ENCODE data around the gene TOR1AIP2. TPM values are rescaled to one million over a fixed set of nuclear protein-coding genes. Genes with fewer than 3 reads are reported as not detected.

Gene TOR1AIP2
- total and polyA plus RNA-seq, 2 of the 13 experiments (the other 11 are each of a cell fraction or from before 2014, with no cell fraction given), result 35.2 to 65.8 TPM

DNA sequence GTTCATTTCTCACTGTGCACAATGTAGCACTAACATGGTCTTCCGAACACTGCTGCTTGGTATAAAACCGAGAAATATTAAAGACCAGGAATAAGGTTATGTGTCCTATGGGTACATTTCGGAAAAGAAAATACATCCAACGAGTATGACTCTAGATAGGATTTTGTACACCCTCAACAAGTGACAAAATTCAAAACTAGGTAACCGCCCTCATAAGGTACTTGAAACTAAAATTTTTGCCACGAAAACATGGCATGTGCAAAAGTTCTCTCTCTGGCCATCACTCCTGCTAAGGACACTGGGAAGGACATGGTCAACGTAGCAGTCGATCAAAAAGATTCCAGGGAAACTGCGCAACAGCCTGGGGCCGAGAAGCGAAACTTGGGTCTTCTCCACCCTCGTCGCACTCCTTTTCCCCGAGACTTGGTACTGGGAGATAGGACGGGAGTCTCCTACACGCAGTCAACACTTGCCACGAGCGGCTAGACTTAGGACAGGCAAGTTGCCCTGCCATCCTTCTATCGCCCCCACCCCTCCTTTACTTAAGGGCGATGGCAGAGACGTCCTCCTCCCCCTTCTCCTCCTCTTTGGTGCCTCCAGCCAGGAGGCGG is 4.1 kb upstream of the TOR1AIP2 start (continued):
- TF ChIP-seq, protein P1, sequence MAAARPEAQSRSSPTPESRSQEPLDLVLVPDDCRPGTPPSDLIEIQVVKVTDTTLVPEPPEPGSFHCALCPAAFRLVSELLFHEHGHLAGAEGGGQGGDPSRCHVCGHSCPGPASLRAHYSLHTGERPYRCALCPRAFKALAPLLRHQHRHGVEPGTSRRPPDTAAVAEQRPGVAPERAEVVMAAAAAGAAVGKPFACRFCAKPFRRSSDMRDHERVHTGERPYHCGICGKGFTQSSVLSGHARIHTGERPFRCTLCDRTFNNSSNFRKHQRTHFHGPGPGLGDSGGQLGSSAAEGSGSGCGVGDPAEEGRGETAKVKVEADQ (CRISPR knock-in tag; IDR thresholded peaks at IDR 0.05; ENCODE audit: borderline replicate concordance), result no peak
- TF ChIP-seq ZNF615 (CRISPR knock-in tag; IDR thresholded peaks at IDR 0.05; ENCODE audit: borderline replicate concordance) (0 out of 2 replicates have a peak, but pooled peaks have one; percentile 68), GFI1 (CRISPR knock-in tag; IDR thresholded peaks at IDR 0.05; ENCODE audit: borderline replicate concordance) (no peak), CHCHD3 (CRISPR knock-in tag; IDR thresholded peaks at IDR 0.05) (no peak), TMF1 (CRISPR knock-in tag; IDR thresholded peaks at IDR 0.05; ENCODE audit: low read depth) (no peak), AKAP8 (CRISPR knock-in tag; IDR thresholded peaks at IDR 0.05) (no peak), ZFP62 (CRISPR knock-in tag; IDR thresholded peaks at IDR 0.05) (no peak), POLR2G (IDR thresholded peaks at IDR 0.05; ENCODE audit: low read depth, low read length) (peak; percentile 62; the same call in 1 of the 2 replicates), CAMTA2 (CRISPR knock-in tag; IDR thresholded peaks at IDR 0.05; ENCODE audit: borderline replicate concordance) (no peak), RORA (CRISPR knock-in tag; IDR thresholded peaks at IDR 0.05) (no peak), MATR3 (CRISPR knock-in tag; IDR thresholded peaks at IDR 0.05) (no peak), FIP1L1 (IDR thresholded peaks at IDR 0.05; ENCODE audit: borderline replicate concordance, insufficient read depth, low read depth, low read length) (no peak), ZNF253 (CRISPR knock-in tag; IDR thresholded peaks at IDR 0.05; ENCODE audit: borderline replicate concordance) (no peak), U2AF2 (IDR thresholded peaks at IDR 0.05; ENCODE audit: low read depth, low read length) (no peak; the same call in 1 of the 2 replicates), PAWR (CRISPR knock-in tag; IDR thresholded peaks at IDR 0.05; ENCODE audit: borderline replicate concordance) (no peak; the same call in 1 of the 2 replicates), SOX6 (IDR thresholded peaks at IDR 0.05) (no peak), SOX6 (CRISPR knock-in tag; IDR thresholded peaks at IDR 0.05) (no peak), SP1 (IDR thresholded peaks at IDR 0.05) (no peak), SP1 (CRISPR knock-in tag; IDR thresholded peaks at IDR 0.05) (no peak)
- TF ChIP-seq, protein P2, sequence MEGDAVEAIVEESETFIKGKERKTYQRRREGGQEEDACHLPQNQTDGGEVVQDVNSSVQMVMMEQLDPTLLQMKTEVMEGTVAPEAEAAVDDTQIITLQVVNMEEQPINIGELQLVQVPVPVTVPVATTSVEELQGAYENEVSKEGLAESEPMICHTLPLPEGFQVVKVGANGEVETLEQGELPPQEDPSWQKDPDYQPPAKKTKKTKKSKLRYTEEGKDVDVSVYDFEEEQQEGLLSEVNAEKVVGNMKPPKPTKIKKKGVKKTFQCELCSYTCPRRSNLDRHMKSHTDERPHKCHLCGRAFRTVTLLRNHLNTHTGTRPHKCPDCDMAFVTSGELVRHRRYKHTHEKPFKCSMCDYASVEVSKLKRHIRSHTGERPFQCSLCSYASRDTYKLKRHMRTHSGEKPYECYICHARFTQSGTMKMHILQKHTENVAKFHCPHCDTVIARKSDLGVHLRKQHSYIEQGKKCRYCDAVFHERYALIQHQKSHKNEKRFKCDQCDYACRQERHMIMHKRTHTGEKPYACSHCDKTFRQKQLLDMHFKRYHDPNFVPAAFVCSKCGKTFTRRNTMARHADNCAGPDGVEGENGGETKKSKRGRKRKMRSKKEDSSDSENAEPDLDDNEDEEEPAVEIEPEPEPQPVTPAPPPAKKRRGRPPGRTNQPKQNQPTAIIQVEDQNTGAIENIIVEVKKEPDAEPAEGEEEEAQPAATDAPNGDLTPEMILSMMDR (CRISPR knock-in tag; IDR thresholded peaks at IDR 0.05), result 0 out of 2 replicates have a peak, but pooled peaks have one; percentile 4
- TF ChIP-seq, protein P3, sequence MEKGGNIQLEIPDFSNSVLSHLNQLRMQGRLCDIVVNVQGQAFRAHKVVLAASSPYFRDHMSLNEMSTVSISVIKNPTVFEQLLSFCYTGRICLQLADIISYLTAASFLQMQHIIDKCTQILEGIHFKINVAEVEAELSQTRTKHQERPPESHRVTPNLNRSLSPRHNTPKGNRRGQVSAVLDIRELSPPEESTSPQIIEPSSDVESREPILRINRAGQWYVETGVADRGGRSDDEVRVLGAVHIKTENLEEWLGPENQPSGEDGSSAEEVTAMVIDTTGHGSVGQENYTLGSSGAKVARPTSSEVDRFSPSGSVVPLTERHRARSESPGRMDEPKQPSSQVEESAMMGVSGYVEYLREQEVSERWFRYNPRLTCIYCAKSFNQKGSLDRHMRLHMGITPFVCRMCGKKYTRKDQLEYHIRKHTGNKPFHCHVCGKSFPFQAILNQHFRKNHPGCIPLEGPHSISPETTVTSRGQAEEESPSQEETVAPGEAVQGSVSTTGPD (CRISPR knock-in tag; IDR thresholded peaks at IDR 0.05), result no peak
- TF ChIP-seq, protein P4, sequence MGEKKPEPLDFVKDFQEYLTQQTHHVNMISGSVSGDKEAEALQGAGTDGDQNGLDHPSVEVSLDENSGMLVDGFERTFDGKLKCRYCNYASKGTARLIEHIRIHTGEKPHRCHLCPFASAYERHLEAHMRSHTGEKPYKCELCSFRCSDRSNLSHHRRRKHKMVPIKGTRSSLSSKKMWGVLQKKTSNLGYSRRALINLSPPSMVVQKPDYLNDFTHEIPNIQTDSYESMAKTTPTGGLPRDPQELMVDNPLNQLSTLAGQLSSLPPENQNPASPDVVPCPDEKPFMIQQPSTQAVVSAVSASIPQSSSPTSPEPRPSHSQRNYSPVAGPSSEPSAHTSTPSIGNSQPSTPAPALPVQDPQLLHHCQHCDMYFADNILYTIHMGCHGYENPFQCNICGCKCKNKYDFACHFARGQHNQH (CRISPR knock-in tag; IDR thresholded peaks at IDR 0.05), result no peak
- TF ChIP-seq, protein P5, sequence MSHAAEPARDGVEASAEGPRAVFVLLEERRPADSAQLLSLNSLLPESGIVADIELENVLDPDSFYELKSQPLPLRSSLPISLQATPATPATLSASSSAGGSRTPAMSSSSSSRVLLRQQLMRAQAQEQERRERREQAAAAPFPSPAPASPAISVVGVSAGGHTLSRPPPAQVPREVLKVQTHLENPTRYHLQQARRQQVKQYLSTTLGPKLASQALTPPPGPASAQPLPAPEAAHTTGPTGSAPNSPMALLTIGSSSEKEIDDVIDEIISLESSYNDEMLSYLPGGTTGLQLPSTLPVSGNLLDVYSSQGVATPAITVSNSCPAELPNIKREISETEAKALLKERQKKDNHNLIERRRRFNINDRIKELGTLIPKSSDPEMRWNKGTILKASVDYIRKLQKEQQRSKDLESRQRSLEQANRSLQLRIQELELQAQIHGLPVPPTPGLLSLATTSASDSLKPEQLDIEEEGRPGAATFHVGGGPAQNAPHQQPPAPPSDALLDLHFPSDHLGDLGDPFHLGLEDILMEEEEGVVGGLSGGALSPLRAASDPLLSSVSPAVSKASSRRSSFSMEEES (CRISPR knock-in tag; IDR thresholded peaks at IDR 0.05), result no peak

All from HepG2 (cell line).